HG02885 (cell line): ENCODE measurements around the gene KLHL5.

Source experiments
- ATAC-seq: cut with Tn5 transposase; IDR thresholded peaks from one replicate; pipeline ENCODE4 v1.9.1; 2021; ENCODE audit warnings: mild to moderate bottlenecking; ENCODE audit not compliant: unreplicated experiment, poor library complexity

KLHL5 gene

DNA sequence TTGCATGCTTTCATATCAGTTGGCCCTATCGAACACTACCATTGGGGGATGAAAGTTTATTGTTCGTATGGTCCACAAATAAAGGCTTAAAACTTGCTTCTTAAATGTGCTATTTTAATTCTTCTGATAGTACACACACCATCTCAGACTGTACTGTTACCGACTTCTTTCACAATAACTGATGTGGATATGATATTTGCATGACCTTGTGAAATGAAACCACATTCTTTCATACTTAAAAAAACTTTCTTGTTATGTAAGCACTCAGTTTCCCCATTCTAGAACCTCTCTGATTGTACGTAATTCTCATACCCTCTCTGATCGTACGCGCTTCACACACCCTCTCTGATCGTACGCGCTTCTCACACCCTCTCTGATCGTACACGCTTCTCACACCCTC lies 108.3 kb downstream of the KLHL5 start:
- ATAC-seq: no peak
